Naive thymus-derived CD8-positive, alpha-beta T cell (primary cell): Measurements from ENCODE around the gene CPLX3. TPM values are rescaled to one million over a fixed set of nuclear protein-coding genes. Genes with fewer than 3 reads are reported as not detected.

ENCODE experiments used
- ATAC-seq, 2 donors: fragments of 150-1000 bp; cut with Tn5 transposase in 1 of 2; sonication (Bioruptor Pico), chemical (Tn5 transposase) in 1 of 2; 1 replicate in 1 of 2; 2 replicates in 1 of 2; pipeline ENCODE4 v1.10.0; 2021; ENCODE audit warnings: mild to moderate bottlenecking in 2 of 2, moderate library complexity in 2 of 2
- POLR2A ChIA-PET: fragments of 350-600 bp; sonication (Branson Sonifier 250); formaldehyde crosslinking; loops from one replicate; lab custom pipeline; 2021; ENCODE audit warnings: antibody characterized with exemption; lab: Charles Lee
- DNase-seq, 10 donors: peaks; one replicate each; pipeline versions ENCODE4 v3.0.0 to v3.0.0-alpha.2; 2020 to 2022
- H3K27ac Mint-ChIP-seq, 10 donors: one replicate each; pipeline ENCODE4 v1.8.0; 2020 to 2022; ENCODE audit warnings: mild to moderate bottlenecking in 10 of 10, mixed read lengths in 10 of 10, moderate library complexity in 4 of 10, inconsistent platforms in 1 of 10
- H3K27me3 Mint-ChIP-seq, 5 donors: one replicate each; pipeline ENCODE4 v1.8.0; 2021 to 2022; ENCODE audit warnings: mixed read lengths in 5 of 5
- H3K36me3 Mint-ChIP-seq, 3 donors: one replicate each; pipeline ENCODE4 v1.8.0; 2020 to 2022; ENCODE audit warnings: mixed read lengths in 3 of 3, mild to moderate bottlenecking in 2 of 3, inconsistent platforms in 1 of 3
- H3K4me1 Mint-ChIP-seq, 4 donors: one replicate each; pipeline ENCODE4 v1.8.0; 2021 to 2022; ENCODE audit warnings: mixed read lengths in 4 of 4
- H3K4me3 Mint-ChIP-seq, 10 donors: one replicate each; pipeline ENCODE4 v1.8.0; 2020 to 2022; ENCODE audit warnings: mild to moderate bottlenecking in 10 of 10, mixed read lengths in 10 of 10, moderate library complexity in 6 of 10, inconsistent platforms in 1 of 10
- H3K9me3 Mint-ChIP-seq, 9 donors: one replicate each; pipeline ENCODE4 v1.8.0; 2020 to 2022; ENCODE audit warnings: mixed read lengths in 9 of 9, mild to moderate bottlenecking in 3 of 9, inconsistent platforms in 1 of 9, moderate library complexity in 1 of 9
- polyA plus RNA-seq, 3 donors: library from polyadenylated mRNA; unstranded; fragments of 300-500 nt; fragmentation: Illumina TruSeq; gene quantifications; one replicate each; pipeline ENCODE4 v1.2.3, GENCODE V29; 2021
- total RNA-seq, 8 experiments: library from RNA in 2 of 8; stranded (reverse) in 2 of 8; gene quantifications; one replicate each; pipeline ENCODE4 v1.2.3 and lab custom pipeline; 2021 to 2026

Gene CPLX3
- total and polyA plus RNA-seq, 5 experiments from 2014 or later: 0.39 to 0.44 TPM; not detected in 3

DNA sequence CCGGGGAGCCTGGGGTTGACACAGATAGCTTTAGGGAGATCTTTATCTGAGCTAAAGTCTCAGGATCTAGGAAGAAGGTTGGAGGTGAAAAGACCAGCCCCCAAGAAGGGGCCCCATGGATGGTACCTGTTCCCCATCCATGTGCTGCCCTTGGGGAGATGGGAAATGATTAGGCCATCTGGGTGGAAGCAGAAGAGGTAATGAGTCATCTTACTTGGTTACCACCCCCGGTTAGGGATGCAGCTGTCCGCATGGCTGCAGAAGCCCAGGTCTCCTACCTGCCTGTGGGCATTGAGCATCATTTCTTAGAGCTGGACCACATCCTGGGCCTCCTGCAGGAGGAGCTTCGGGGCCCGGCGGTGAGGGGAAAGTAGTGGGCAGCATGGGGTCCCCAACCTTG, 3.1 kb upstream of the CPLX3 start:
- Mint-ChIP-seq H3K4me1 (peaks cover 2 to 33% (median 12%) of the 10 kb centered on the region in 4 donors), H3K27me3 (peaks cover 7 to 30% (median 19%) of the 10 kb centered on the region in 5 donors), H3K27ac (no peak overlapping the region), H3K4me3 (no peak overlapping the region), H3K36me3 (no peaks in the 10 kb centered on the region), H3K9me3 (no peaks in the 10 kb centered on the region)
- DNase-seq: no peak
- ATAC-seq: no peak
- POLR2A ChIA-PET: interaction anchor here (0.7 kb wide), 1 partner anchor 16 kb away, joined by 3 read pairs; no protein-coding TSS in a partner anchor

DNA sequence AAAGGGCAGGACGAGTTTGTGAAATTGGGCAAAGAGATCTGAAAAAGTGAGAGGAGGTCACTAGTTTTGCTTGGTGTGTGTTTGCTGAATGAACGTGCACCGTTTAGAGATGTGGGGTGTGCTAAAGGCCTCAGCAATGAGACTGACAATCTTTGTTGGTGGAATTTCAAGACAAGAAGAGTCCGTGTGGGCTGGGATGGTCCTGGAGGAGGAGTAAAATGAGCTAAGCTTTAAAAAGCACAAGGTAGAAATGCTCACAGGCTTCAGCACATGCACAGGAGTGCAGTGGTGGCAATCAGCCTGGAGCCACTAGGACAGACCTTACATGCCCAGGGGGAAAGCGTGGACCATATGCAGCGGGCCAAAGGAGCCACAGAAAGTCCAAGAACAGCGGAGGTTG, 1.5 kb upstream of the CPLX3 start:
- no peaks in the 10 kb centered on the region for H3K9me3 Mint-ChIP-seq
- peaks cover 10 to 38% (median 25%) of the 10 kb centered on the region in 5 donors for H3K27me3 Mint-ChIP-seq
- H3K27ac Mint-ChIP-seq: no peak overlapping the region
- peak overlapping the region in 1 of 10 donors; percentile 3 for H3K4me3 Mint-ChIP-seq
- H3K36me3 Mint-ChIP-seq: no peaks in the 10 kb centered on the region
- no peak for DNase-seq
- POLR2A ChIA-PET: no interaction called here
- no peak for ATAC-seq
- peaks cover 2 to 23% (median 6%) of the 10 kb centered on the region in 4 donors for H3K4me1 Mint-ChIP-seq

DNA sequence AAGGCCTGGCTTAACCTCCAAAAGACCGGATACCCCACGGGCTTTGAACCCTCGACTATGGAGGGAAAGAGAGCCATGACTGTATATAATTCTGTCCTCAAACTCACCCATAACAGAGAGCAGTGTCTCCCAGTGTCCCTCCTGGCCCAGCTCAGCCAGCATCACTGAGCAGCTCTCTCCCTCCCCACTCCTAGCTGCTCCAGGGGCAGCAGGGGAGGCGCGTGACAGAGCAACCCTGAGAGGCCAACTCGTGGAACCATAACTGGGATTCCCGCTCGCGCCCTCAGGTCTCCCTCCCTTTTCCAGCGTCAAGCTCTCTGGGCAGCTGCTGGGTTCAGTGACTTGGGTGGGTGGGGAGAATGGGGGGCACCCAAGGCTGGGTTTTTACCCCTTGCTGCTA, 561 bp upstream of the CPLX3 start:
- ATAC-seq: no peak
- H3K9me3 Mint-ChIP-seq: no peaks in the 10 kb centered on the region
- peaks cover 2 to 16% (median 6%) of the 10 kb centered on the region in 4 donors for H3K4me1 Mint-ChIP-seq
- no peak for DNase-seq
- no peak overlapping the region for H3K4me3 Mint-ChIP-seq
- H3K27ac Mint-ChIP-seq: no peak overlapping the region
- H3K36me3 Mint-ChIP-seq: no peaks in the 10 kb centered on the region
- POLR2A ChIA-PET: interaction anchor here (0.6 to 1.0 kb wide), 2 partner anchors 39 to 54 kb away, joined by 3 to 5 read pairs; no protein-coding TSS in a partner anchor
- peaks cover 10 to 42% (median 25%) of the 10 kb centered on the region in 5 donors for H3K27me3 Mint-ChIP-seq

DNA sequence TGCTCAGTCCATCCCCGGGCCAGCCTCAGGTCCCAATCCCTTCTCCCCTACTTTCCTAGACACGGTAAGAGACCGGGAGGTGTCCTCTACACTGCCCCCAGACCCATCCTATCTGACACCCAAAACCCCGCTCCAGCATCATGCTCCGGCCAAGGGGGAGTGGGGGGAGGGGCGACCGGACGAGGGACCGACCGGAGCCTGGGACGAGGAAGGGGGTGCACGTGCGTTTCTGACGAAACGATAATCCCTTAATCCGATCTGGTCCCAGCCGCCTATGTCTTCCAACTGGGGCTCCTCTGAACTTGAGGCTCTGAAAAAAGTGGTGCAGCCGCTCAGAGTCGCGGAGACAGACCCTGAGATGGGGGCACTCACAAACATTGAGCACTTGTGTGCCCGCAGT, 494 bp downstream of the CPLX3 start:
- Mint-ChIP-seq H3K27ac (no peak overlapping the region), H3K4me3 (no peak overlapping the region), H3K9me3 (no peaks in the 10 kb centered on the region), H3K27me3 (peaks cover 10 to 42% (median 27%) of the 10 kb centered on the region in 5 donors), H3K36me3 (no peaks in the 10 kb centered on the region), H3K4me1 (peaks cover 2 to 6% (median 6%) of the 10 kb centered on the region in 4 donors)
- DNase-seq (no peak), ATAC-seq (no peak)
- POLR2A ChIA-PET: interaction anchor here (1.0 kb wide), 2 partner anchors 14 to 55 kb away, joined by 3 read pairs; no protein-coding TSS in a partner anchor

DNA sequence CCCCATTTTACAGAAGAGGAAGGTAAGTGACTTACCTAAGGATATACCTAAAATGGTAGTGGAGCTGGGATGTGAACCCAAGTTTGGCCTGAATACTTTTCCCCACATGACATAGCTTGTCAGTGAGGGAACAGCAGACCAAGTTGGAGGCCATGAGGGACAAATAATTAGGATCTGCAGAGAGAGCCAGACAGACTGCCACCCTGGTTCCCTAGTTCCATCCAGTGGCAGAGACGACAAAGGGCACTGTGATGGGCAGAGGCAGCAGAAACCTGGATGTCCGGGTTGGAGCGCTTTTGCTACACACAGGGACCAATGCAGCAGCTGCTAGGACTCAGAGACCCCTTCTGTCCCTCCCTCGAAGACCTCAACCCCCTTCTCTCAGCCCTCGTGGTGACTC, 1.2 kb downstream of the CPLX3 start:
- H3K36me3 Mint-ChIP-seq: no peaks in the 10 kb centered on the region
- no peak overlapping the region for H3K4me3 Mint-ChIP-seq
- H3K9me3 Mint-ChIP-seq: no peaks in the 10 kb centered on the region
- ATAC-seq (no peak), DNase-seq (no peak)
- POLR2A ChIA-PET: interaction anchor here (1.0 kb wide), 1 partner anchor 13 kb away, joined by 3 read pairs; no protein-coding TSS in a partner anchor
- peaks cover 10 to 42% (median 27%) of the 10 kb centered on the region in 5 donors for H3K27me3 Mint-ChIP-seq
- H3K27ac Mint-ChIP-seq: no peak overlapping the region
- H3K4me1 Mint-ChIP-seq: peaks cover 2 to 6% (median 6%) of the 10 kb centered on the region in 4 donors

DNA sequence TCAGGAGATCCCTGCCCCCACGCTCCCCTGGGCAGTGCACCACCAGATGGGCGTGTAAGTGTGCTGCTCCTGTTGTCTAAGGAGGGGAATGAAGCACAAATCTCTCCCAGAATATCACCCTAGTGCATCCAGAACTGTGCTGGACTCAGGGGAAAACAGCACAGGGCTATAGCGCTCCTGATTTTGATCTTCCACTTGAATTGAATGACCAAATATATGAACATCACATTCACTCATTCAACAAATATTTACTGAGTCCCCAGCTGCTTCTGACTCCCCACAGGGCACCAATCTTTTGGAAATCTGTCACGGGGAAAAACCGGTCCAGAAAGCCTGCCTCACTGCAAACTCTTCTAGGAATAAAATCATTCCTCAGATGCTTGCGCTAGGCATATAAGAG, 2.4 kb downstream of the CPLX3 start:
- Mint-ChIP-seq H3K36me3 (no peaks in the 10 kb centered on the region), H3K9me3 (no peaks in the 10 kb centered on the region), H3K4me1 (peaks cover 2 to 6% (median 6%) of the 10 kb centered on the region in 4 donors), H3K4me3 (no peak overlapping the region), H3K27ac (no peak overlapping the region), H3K27me3 (peaks cover 10 to 40% (median 27%) of the 10 kb centered on the region in 5 donors)
- no peak for DNase-seq
- POLR2A ChIA-PET: no interaction called here
- ATAC-seq: no peak

DNA sequence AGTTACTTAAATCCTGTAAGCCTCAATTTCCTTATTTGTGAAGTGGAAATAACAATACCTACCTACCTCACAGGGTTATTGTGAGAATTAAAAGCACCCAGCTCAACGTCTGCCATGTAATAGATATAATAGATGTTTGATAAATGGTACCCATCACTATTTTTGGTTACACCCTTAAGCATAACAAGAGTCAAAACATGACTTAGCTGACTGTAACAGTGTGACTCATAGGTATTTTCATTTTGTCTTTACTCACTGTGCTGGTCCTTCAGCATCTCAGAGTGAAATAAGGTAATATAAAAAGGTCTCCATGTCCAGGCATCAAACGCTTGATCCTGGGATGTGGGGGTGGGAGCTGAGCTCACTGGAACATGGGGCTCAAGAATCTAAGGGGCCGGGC, 3.1 kb downstream of the CPLX3 start:
- DNase-seq (no peak), ATAC-seq (no peak)
- Mint-ChIP-seq H3K27ac (no peak overlapping the region), H3K9me3 (no peaks in the 10 kb centered on the region), H3K4me1 (peaks cover 2 to 6% (median 6%) of the 10 kb centered on the region in 4 donors), H3K27me3 (peaks cover 10 to 40% (median 26%) of the 10 kb centered on the region in 5 donors), H3K4me3 (no peak overlapping the region), H3K36me3 (no peaks in the 10 kb centered on the region)
- POLR2A ChIA-PET: interaction anchor here (0.7 kb wide), 2 partner anchors 41 to 110 kb away, joined by 3 read pairs; no protein-coding TSS in a partner anchor

DNA sequence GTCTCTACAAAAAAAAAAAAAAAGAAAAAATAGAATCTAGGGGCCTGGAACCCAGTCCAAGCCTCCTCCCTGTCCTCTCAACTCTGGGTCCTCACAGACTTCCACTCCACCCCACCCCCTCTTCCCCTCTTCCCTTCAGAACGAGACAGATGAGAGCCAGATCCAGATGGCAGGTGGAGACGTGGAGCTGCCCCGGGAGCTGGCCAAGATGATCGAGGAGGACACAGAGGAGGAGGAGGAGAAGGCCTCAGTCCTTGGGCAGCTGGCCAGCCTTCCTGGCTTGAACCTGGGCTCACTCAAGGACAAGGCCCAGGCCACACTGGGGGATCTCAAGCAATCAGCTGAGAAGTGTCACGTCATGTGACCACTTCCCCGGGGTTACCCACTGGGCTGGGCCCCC, 3.6 kb downstream of the CPLX3 start:
- H3K27me3 Mint-ChIP-seq: peaks cover 7 to 36% (median 21%) of the 10 kb centered on the region in 5 donors
- POLR2A ChIA-PET: interaction anchor here (0.7 to 1.1 kb wide), 3 partner anchors 12 to 110 kb away, joined by 3 read pairs; no protein-coding TSS in a partner anchor
- ATAC-seq: no peak
- peaks cover 2 to 9% (median 5%) of the 10 kb centered on the region in 4 donors for H3K4me1 Mint-ChIP-seq
- H3K27ac Mint-ChIP-seq: no peak overlapping the region
- no peak for DNase-seq
- H3K36me3 Mint-ChIP-seq: no peaks in the 10 kb centered on the region
- no peaks in the 10 kb centered on the region for H3K9me3 Mint-ChIP-seq
- H3K4me3 Mint-ChIP-seq: no peak overlapping the region

DNA sequence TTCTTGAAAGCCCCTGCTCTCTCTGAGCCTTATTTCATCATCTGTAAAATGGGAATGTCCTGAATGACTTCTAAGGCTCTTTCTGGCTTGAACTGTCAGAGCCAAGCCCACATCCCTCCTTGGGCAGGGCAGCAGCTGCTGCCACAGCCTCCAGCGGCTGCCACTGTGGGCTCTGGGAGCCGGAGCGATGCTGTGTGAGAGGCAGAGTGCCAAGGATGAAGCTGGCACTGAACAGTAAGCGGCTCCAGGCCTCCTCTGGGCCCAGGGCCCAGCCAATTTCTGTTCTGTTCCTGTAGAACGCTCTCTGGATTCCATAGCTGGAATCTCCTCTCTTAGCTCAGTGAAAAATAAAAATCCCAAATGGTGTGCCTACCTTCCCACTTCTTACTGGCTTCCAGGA, 4.4 kb downstream of the CPLX3 start:
- no peak for ATAC-seq
- POLR2A ChIA-PET: interaction anchor here (1.1 kb wide), 1 partner anchor 11 kb away, joined by 3 read pairs; no protein-coding TSS in a partner anchor
- Mint-ChIP-seq H3K9me3 (no peaks in the 10 kb centered on the region), H3K27me3 (peaks cover 5 to 31% (median 18%) of the 10 kb centered on the region in 5 donors), H3K4me3 (no peak overlapping the region), H3K36me3 (peaks cover 0 to 4% (median 0%) of the 10 kb centered on the region in 3 donors), H3K4me1 (peaks cover 0 to 13% (median 6%) of the 10 kb centered on the region in 4 donors), H3K27ac (no peak overlapping the region)
- no peak for DNase-seq

DNA sequence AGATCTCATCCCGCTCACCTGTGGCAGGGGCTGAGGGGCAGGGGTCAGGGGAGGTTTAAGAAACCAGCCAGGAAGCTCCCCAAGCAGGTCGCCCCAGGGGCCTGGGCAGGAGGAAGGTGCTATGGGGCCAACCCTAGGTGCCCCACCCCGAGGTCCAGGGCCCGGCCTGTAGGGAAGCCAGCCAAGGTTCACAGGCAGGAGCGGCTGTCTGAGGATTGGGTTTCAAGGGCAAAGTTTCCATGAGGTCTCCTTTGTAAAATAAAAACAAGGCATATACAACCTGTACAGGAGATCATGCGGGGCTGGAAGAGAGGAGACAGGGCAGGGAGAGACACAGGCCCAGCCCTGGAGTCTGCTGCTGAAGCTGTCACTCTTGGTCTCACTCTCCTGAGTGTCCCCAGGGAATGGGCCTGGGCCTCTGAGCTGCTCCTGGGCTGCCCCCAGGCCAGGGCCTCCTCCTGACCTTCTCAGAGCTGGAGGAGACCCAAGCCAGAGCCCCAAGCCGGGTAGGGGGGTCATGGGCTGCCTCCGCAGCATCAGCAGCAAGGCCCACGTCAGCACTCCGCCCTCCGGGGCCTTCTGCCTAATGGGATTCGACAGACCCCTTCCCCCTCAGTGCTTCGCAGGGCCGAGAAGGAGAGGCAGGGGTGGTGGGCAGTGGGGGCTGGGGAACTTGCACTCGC, 5.5 kb downstream of the CPLX3 start:
- peaks cover 0 to 8% (median 0%) of the 10 kb centered on the region in 3 donors for H3K36me3 Mint-ChIP-seq
- no peaks in the 10 kb centered on the region for H3K9me3 Mint-ChIP-seq
- no peak for DNase-seq
- peak overlapping the region in 1 of 10 donors; percentile 21 for H3K27ac Mint-ChIP-seq
- H3K4me1 Mint-ChIP-seq: peaks cover 0 to 7% (median 5%) of the 10 kb centered on the region in 4 donors
- H3K4me3 Mint-ChIP-seq: no peak overlapping the region
- no peak for ATAC-seq
- H3K27me3 Mint-ChIP-seq: peaks cover 5 to 26% (median 18%) of the 10 kb centered on the region in 5 donors
- POLR2A ChIA-PET: no interaction called here

DNA sequence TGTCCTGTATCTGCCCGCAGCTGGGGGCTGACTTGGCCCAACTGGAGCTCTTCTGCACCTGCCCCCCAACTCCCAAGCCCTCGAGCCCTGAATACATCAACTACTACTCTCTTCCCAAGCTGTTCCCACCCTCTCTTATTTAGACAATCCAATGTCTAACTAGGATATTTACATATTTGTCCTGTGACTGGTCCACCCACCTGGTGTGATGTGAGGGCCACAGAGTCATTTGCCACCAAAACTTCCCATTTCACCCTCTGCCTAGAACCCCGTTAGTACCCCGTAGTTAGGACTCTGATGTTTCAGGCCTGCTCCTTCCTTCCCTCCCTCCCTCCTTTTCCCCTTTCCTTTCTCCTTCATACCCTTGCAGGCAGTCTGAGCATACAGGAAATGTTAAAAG, 6.4 kb downstream of the CPLX3 start:
- no peak for ATAC-seq
- peaks cover 5 to 17% (median 13%) of the 10 kb centered on the region in 5 donors for H3K27me3 Mint-ChIP-seq

DNA sequence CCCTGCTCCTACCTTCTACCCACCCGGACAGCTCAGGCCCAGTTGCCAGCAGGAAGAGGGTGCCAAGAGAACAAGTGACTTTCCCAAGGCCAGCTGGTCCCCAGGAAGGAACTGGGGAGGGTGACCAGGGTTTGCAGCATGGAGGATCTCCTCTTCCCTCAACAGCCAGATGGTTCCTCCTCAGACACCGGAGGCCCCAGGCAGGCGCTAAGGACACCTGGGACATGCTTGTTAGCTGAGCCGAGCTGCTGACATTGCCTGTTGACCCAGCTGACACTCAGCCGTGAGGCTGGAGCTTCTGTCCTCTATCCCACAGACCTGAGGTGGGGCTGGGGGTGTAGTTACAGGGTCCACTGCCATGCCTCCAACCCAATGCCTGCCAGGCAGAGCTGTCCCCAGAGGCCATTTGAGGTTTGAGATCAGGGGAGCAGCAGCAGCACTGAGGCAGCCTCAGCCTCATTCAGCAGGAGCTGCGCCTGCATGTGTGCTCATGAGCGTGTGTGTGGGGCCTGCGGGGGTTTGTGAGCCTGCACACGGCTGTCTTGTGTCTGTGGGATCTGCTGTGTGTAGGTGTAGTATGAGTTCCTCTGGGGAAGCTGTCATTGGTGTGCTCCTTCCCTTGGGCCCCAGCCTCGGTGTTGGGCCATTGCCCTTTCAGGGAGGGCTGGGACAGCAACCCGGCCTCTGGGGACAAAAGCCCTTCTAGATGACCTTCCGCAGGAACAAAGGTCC, 7.1 kb downstream of the CPLX3 start:
- H3K36me3 Mint-ChIP-seq: peaks cover 0 to 12% (median 0%) of the 10 kb centered on the region in 3 donors
- H3K4me1 Mint-ChIP-seq: peaks cover 0 to 7% (median 4%) of the 10 kb centered on the region in 4 donors
- H3K4me3 Mint-ChIP-seq: no peak overlapping the region
- H3K9me3 Mint-ChIP-seq: no peaks in the 10 kb centered on the region
- ATAC-seq (no peak), DNase-seq (no peak)
- POLR2A ChIA-PET: no interaction called here
- peaks cover 1 to 10% (median 6%) of the 10 kb centered on the region in 5 donors for H3K27me3 Mint-ChIP-seq
- H3K27ac Mint-ChIP-seq: peak overlapping the region in 1 of 10 donors; percentile 48

More for the DNA sequence above, 6.4 kb downstream of the CPLX3 start:
- POLR2A ChIA-PET: no interaction called here
- Mint-ChIP-seq H3K4me3 (no peak overlapping the region), H3K27ac (no peak overlapping the region), H3K36me3 (peaks cover 0 to 12% (median 0%) of the 10 kb centered on the region in 3 donors), H3K4me1 (peaks cover 0 to 7% (median 4%) of the 10 kb centered on the region in 4 donors), H3K9me3 (no peaks in the 10 kb centered on the region)
- no peak for DNase-seq
